ENCODE results near the gene RNF217.
"Not testable (repeated sequence)": the region's sequence is repeated elsewhere in the genome, so short reads cannot be mapped to it uniquely, and the experiment has no call there.

The RNF217 gene

DNA sequence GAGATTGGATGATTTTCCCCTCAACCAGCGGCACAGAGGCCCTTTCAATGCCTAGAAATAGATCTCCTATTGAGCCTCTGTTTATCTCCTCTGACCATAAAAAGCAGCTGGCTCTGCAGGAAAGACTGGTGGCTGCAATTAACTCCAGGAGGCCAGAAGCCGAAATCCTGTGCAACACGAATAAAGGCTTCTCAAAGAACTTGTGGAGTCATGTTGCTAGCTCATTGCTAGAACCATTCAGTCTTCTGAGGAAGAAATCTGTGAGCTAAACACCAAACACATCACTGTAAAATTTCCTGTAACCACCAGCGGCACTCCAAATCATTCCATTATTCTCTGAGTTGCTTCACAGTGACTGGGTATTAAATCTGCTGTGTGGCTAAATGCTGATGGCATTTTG is 142.2 kb downstream of the RNF217 start:
- DNase-seq: no peak

DNA sequence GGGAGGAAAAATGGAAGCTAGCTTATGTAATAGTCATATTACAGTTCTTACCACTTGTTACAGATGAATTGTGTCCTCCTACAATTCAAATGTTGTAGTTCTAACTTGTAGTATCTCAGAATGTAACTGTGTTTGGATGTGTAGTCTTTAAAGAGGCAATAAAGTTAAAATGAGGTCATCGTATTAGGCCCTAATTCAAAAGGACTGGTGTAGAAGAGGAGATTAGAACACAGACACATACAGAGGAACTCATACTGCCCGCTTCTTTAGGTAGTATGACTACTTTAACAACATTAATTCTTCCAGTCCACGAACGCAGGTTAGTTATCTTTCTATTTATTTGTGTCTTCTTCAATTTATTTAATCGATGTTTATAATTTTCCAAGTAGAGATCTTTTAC is 144.8 kb downstream of the RNF217 start:
- DNase-seq: no peak

DNA sequence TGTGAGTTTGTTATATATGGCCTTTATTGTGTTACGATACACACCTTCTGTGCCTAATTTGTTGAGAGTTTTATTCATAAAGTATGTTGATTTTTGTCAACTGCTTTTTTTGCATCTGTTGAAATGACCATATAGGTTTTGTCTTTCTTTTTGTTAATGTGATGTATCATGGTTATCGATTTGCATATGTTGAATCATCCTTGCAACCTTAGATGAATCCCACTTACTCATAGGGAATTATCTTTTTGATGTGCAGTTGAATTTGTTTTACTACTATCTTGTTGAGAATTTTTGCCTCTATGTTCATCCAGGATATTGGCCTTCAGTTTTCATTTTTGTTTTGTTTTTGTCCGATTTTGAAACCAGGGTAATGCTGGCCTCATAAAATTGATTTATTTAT is 145.7 kb downstream of the RNF217 start:
- no peak for DNase-seq

DNA sequence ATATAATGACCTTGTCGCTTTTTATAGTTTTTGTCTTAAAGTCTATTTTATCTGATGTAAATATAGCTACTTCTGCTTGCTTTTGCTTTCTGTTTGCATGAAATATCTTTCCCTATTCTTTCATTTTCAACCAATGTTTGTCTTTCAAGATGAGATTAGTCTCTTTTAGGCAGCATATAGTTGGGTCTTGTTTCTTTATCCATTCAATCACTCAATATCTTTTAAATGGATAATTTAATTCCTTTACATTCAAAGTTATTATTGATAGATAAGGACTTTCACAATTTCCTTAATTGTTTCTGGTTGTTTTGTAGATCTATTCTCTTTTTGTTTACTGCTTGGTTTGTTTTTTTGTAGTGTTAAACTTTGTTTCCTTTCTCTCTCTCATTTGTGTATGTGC is 147.8 kb downstream of the RNF217 start:
- DNase-seq: no peak

DNA sequence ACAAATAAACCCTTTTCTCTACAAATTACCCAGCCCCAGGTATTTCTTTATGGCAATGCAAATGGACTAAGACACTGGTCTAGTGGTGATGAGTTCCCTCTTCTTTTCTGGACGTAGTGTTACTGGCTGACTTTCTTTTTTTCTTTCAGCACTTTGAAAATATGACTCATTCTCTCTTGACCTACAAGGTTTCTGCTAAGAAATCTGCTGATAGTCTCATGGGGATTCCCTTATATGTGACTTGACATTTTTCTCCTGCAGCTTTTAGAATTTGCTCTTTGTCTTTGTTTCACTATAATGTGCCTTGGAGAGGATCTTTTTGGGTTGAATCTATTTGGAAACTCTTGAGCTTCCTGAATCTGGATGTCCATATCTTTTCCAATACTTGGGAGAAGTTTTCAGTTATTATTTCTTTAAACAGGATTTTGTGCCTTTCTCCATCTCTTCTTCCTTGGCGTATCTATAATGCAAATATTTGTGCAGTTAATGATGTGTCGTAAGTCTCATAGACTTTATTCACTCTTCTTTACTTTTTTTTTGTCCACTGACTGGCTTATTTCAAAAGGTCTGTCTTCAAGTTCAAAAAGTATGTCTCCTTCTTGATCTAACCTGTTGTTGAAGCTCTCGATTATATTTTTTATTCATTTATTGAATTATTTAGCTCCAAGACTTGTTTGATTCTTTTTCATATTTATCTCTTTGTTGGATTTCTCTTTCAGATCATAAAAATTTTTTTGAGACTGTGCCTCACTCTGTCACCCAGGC is 149.2 kb downstream of the RNF217 start:
- no peak for DNase-seq

DNA sequence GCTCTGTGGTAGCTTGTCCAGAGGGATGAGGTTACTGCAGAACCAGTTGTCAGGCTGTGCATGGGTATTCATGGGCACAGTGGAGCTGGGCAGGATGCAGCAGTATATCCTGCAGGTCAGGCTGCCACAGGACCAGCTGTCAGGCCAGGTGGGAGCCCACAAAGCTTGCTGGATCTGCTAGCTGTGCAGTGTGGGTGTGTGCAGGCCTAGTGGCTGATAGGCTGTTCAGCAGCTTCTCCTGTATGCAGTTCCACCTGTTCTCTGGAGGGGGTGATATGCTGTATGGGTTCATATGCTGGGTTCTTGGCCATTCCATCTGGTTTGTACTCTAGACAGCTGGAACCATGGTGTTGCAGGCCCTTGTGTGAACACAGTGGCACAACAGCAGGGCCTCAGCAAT is 150.7 kb downstream of the RNF217 start:
- DNase-seq: no peak

DNA sequence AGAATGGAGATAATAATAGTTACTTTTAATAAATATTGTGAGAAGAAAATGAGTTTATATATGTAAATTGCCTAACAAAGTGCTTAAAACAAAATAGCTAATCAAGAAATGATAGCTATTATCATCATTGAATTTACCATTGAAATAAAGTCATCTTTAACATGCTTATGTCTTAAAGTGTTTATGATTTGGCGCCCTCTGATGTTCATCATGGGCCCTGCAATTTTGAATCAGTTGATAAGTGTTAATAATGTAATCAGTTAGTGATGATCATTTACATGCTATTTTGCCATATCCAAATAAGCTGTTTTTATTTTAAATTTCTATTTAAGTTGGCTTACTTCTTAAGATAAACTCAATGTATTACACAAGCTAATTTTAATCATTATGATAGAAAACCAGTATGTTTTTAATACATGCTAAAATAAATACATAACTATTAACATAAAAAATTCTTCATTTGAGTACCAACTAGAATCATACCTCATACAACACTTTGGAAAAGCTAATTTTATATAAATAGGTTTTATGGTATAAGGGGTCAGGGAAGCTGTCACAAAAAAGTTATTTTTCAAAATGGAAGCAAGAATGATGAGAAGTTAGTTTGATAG is 152.1 kb downstream of the RNF217 start:
- no peak for DNase-seq

DNA sequence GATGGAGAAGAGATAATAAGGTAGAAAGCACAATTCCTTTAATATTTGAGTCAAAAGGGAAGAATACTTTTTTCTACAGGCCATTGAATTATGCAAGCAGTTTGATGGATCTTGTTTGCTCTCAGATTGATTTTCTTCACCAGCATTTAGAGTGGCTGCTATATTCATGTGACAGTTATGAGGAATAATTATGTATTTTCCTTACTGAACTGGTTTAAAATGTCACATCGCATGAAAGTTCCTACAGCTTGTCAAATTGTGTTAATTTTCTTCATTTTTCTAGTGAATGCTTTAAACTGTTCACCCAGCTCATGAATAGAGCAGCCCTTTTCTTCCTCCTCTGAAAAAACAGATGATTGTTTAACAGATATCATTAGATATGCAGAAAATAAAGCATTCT is 153.9 kb downstream of the RNF217 start:
- no peak for DNase-seq

DNA sequence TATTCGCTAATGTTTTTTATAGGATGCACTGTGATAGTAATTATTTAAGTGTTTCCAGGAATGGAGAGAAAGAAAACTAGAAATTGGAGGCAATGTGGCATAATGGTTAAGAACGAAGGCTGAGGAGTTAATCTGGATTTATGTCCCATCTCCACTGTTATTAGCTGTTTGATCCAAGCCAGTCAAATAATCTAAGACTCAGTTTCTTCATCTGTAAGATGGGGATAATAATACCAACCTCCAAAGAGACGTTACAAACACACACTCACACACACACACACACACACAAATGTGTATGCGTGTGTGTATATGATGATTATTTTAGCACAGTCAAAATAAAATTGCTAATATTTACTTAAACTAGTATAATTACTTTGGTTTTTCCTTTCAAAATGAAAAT is 154.5 kb downstream of the RNF217 start:
- no peak for DNase-seq

DNA sequence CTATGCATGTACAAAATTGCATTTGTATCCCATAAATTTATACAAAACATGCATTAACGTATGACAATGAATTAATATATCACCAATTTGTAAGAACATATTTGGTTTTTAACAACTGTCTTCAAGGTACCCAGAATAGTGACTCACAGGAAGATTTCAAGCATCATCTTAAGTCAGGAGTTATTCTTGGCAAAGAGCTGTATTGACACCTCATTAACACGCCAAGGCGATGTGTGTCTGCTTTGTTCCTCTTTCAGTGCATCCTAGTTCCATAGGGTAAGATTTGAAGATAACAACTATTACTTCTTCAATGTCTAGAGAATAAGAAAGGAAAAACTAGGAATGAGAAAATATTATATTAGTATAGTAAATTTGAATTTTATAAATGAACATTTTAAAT is 155.6 kb downstream of the RNF217 start:
- DNase-seq: no peak

DNA sequence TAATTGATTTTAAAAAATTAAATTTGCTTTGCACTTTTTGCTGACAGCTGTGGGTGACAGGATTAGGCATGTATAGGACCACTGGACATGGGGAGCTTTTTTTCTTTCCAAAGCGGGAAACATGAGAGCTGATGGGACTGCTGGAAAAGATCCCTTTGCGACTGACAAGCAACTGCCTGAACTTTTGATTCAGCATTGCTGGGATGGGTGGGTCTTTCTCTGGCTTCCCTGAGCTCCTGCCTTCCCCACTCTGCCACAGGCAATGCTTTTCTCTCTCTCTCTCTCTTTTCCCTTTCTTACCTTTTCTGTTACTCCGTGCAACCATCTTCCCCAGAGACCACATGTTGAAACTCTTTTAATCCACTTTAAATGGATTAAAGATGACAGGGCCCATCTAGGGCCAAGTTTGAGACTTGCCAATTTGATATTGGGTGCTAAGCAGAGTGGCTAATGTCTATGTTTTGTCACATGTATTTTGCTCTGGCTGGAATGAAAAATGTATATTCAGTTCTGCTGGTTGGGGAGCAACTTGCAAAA is 157.9 kb downstream of the RNF217 start:
- no peak for DNase-seq

DNA sequence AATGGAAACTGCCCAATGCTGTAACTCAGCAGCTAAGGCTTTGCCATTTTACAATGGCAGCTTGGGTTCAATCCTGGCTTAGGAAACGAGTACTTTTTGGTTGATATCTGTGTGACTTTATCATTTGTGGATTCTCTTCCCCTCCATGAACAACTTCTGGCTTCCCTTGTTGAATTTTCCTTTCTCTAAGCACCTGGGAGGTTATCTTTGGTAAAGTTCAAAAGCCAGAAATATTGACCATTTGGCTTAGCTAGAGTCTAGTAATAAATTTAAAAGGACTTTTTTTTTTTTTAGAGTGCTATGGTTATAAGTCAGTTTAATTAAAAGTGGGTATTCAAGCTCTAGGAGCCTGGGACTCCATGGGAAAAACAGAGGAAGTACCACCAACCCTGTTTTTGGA is 159.7 kb downstream of the RNF217 start:
- DNase-seq: no peak

DNA sequence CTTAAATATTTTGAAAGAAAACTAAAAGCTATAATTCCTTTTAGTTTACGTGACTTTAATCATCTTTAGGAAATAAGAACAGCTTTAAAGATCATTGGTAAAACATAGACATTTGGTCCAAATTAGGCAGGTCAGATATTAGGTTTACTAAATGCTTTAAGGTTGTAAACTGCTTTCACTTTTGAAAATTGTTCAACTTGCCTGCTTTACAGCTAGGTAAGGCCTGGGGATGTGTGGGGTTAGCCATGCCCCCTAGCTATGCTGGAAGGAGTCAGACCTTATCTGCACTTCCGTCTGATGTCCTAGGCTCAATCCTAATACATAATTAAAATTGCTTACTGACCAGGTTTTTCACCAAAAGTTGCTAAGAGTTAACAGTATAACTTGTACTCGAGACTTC is 160.8 kb downstream of the RNF217 start:
- DNase-seq: no peak

DNA sequence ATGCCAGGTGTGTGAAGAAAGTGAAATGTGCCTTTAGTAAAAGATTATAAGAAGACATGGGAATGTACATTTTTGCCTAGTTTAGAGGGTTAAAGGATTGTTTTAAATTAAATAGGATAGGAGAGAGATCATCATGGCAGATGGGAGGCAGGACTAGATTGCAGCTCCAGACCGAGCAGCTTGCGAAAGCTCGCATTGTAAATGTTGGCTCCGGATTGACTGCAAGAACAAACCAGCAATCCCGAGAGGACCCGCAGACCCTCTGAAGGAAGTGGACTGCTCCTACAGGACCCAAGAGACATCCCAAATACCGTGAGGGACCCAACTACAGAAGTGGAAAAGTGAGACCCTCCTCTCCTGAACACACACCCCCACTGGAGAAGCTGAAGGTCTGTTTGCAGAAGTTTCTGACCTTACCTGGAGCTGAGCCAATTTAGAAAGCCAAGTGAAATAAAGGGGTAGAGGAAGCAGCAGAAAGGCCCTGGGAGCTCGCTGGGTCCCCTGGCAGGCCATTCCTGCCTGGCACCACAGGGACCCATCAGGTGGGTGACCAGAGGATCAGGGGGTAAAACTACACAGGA is 161.3 kb downstream of the RNF217 start:
- no peak for DNase-seq

DNA sequence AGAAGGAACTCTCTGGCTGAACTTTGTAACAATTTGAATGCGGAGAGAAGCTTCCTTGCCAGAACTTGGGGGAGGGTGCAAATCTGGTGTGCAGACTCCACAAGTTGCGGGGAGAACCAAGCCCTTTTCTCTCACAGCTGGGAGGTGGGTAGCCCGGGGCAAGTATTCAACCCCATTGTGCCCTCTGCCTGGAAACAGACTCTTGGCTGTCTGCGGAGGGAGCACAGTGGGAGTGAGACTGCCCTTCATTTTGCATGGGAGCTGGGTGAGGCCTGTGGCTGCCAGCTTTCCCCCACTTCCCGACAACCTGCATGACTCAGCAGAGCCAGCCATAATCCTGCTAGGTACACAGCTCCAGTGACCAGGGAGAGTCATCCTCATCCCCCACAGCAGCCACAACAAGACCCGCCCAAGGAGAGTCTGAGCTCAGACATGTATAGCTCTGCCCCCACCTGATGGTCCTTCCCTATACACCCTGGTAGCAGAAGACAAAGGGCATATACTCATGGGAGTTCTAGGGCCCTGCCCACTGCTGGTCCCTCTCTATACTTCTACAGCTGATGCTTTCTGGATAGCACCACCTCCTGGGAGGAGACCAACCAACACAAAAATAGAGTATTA is 161.9 kb downstream of the RNF217 start:
- DNase-seq: no peak

DNA sequence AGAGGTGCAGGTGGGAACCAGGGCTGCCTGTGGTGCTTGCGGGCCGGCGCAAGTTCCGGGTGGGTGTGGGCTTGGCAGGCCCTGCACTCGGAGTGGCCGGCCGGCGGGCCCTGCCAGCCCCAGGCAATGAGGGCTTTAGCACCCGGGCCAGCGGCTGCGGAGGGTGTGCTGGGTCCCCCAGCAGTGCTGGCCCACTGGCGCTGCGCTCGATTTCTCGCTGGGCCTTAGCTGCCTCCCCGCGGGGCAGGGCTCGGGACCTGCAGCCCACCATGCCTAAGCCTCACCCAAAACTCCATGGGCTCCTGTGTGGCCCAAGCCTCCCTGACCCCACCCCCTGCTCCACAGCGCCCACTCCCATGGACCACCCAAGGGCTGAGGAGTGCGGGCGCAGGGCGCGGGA is 163.6 kb downstream of the RNF217 start:
- DNase-seq: not testable (repeated sequence)

DNA sequence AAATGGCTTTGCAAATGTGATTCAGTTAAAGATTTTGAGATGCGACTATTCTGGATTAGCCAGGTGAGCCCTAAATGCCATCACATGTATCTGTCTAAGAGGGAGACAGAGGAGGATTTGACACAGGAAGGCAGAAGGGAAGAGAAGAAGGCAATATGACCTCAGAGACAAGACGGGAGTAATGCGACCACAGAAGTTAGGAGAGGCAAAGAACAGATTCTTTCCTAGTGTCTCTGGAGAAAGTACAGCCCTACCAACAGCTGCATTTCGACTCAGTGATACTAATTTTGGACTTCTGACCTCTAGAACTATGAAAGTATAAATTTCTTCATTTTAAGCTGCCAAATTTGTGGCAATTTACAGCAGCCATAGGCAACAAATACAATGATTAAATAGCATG is 167.1 kb downstream of the RNF217 start:
- no peak for DNase-seq

DNA sequence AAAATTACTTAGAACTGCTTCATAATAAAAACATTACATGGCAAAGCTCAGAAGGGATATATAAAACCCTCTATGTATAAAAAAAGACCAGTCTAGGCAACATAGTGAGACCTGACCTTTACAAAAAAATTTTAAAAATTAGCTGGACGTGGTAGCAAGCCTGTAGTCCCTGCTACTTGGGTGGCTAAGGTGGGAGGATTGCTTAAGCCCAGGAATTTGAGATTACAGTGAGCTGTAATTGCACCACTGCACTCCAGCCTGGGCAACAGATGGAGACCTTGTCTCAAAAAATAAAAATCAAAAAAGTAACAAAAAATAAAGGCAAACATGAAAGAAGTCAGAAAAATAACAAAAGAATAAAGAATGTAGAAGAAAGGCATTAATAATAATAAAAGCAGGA is 169.8 kb downstream of the RNF217 start:
- no peak for DNase-seq

DNA sequence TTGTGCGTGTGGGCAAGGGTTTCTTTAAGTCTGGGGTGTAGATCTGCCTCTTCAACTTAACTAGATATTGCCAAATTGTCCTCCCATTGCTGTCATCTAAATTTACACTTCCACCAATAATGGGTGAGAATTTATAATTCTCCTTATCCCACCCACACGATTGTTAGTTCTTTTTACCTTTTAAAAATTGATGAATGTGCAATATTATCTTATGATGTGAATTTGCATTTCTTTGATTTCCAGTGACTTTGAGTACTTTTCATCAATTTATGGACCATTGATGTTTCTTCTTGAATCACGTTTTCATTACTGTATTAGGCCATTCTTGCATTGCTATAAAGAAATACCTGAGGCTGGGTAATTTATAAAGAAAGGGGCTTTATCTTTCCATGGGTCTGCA is 174.1 kb downstream of the RNF217 start:
- DNase-seq: no peak

DNA sequence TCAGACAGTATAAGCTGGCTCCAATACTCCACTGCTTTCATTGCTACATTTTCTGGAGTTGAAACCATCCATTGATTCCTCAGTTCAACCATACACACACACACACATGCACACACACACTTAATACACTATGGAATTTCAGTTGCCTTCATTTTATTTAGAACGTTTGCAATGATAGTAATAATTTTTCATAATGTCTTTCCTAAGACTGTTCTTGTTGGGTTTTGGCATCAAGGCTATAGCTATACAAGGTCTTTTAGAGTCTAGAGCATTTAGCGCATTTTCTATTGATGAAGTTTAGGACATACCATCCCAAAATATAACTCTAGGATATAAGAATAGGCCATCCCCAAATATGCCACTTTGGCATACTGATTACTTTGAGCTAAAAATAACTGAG is 175.8 kb downstream of the RNF217 start:
- DNase-seq: no peak

DNA sequence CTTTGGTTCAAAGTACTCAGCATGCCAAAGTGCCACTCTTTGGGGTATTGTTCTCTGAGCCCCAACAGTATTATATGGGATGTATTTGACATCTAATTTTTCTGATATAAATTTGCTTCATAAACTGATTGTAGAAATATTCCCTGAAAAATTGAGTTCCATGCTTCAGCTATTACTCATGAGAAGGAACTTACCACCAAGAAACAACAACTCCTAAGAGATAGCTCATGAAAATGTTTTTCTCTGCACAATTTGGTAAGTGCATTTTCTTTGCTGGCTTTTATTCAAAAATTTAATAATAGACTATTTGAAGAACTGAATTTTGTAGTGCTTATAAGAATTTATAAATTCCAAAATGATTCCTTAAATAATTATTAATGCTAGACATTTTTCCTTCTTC is 178.6 kb downstream of the RNF217 start:
- DNase-seq: no peak

Measured in NCI-H2081 treated with DMSO at 0.1 percent for 48 hours (cell line).